Loucy (cell line): ENCODE results near the gene CAPN9.
"Not testable (repeated sequence)": the region's sequence is repeated elsewhere in the genome, so short reads cannot be mapped to it uniquely, and the experiment has no call there.

Experiments used
- H2AFZ ChIP-seq: fragments of 200-600 bp; sonication (generic); 2 replicates; pipeline ENCODE4 v1.6.0; 2016; ENCODE audit warnings: antibody characterized with exemption, mild to moderate bottlenecking, low read length, moderate library complexity
- H3F3A ChIP-seq: fragments of 200-600 bp; 2 replicates; pipeline ENCODE4 v1.6.0; 2016; ENCODE audit warnings: antibody characterized with exemption, low read depth, mild to moderate bottlenecking
- H3K27me3 ChIP-seq: fragments of 200-600 bp; sonication (generic); 2 replicates; pipeline ENCODE4 v1.6.1; 2014; ENCODE audit warnings: low read length, mild to moderate bottlenecking; ENCODE audit not compliant: insufficient read depth, poor library complexity, severe bottlenecking
- H3K36me3 ChIP-seq: fragments of 200-600 bp; sonication (generic); 2 replicates; pipeline ENCODE4 v1.6.1; 2016; ENCODE audit warnings: low read length; ENCODE audit not compliant: insufficient read depth
- H3K4me1 ChIP-seq: fragments of 200-600 bp; sonication (generic); 2 replicates; pipeline ENCODE4 v1.5.1; 2014; ENCODE audit warnings: low read length, mild to moderate bottlenecking; ENCODE audit not compliant: insufficient read depth, poor library complexity, severe bottlenecking
- H3K4me2 ChIP-seq: fragments of 200-600 bp; sonication (generic); 2 replicates; pipeline ENCODE4 v1.6.0; 2014; ENCODE audit warnings: antibody characterized with exemption, low read length, low read depth, mild to moderate bottlenecking; ENCODE audit not compliant: poor library complexity, severe bottlenecking
- H3K4me3 ChIP-seq: fragments of 200-600 bp; sonication (generic); 2 replicates; pipeline ENCODE4 v1.5.1; 2014; ENCODE audit warnings: low read length, mild to moderate bottlenecking, mixed read lengths; ENCODE audit not compliant: poor library complexity, severe bottlenecking
- H3K79me2 ChIP-seq: fragments of 200-600 bp; sonication (generic); 2 replicates; pipeline ENCODE4 v1.6.1; 2014; ENCODE audit warnings: low read length; ENCODE audit not compliant: insufficient read depth
- H3K9ac ChIP-seq: fragments of 200-600 bp; sonication (generic); 2 replicates; pipeline ENCODE4 v1.6.0; 2014; ENCODE audit warnings: mild to moderate bottlenecking, low read depth, low read length, moderate library complexity; ENCODE audit not compliant: poor library complexity, severe bottlenecking
- H3K9me2 ChIP-seq: fragments of 200-600 bp; sonication (generic); replicated peaks from 2 replicates; pipeline ENCODE4 v1.6.1; 2016; ENCODE audit warnings: low read depth, low read length, mixed read lengths
- H3K9me3 ChIP-seq: fragments of 200-600 bp; sonication (generic); 2 replicates; pipeline ENCODE4 v1.6.1; 2014; ENCODE audit warnings: mild to moderate bottlenecking, antibody characterized with exemption, low read length, low read depth; ENCODE audit not compliant: insufficient read depth
- H4K20me1 ChIP-seq: fragments of 200-600 bp; sonication (generic); 2 replicates; pipeline ENCODE4 v1.6.0; 2014; ENCODE audit warnings: antibody characterized with exemption, low read length, mild to moderate bottlenecking; ENCODE audit not compliant: insufficient read depth, poor library complexity, severe bottlenecking
- EZH2phosphoT487 ChIP-seq: fragments of 200-600 bp; IDR thresholded peaks from 2 replicates; pipeline ENCODE4 v1.6.1; 2018; ENCODE audit warnings: antibody characterized with exemption, mild to moderate bottlenecking, moderate library complexity, borderline replicate concordance
- TF ChIP-seq, protein P1 (sequence below): fragments of 200-600 bp; sonication (generic); conservative IDR thresholded peaks from 2 replicates; pipeline ENCODE4 v1.5.1; 2014; ENCODE audit warnings: mild to moderate bottlenecking, antibody characterized with exemption, low read length

CAPN9 gene

DNA sequence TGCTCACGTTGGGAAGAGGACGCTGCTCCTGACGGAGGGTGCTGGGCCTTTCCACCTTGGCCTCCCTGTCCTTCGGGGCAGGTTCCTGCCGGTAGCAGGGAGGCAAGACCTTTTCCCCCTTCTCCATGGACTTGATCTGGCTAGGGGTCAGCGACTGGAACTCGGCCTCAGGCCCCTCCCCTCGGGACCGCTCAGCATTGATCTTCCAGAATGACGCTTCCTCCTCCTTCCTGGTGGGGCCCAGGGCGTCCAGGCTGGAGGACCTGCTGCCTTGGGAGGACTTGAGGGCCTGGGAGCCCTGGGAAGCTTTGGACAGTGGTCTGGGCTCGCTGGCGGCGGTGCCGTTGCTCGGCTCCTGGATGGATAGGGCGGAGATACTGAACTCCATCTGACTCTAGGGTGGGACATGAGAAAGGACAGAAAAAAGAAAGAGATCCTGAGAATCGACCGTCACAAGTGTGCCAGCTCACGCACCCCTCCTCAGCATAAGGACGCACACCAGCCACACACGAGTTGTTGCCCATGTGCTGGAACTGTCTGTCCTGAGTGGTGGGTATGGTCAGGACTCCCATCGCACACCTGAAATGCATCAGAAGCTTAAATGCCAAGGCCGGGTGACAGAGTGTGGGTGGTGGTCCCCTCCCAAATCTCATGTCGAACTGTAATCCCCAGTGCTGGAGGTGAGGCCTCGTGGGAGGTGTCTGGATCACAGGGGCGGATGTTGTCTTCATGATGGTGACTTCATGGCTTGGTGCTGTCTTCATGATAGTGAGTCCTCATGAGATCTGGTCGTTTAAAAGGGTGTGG, 96.5 kb downstream of the CAPN9 start:
- Histone ChIP-seq H4K20me1 (no peaks in the 10 kb centered on the region), H3K4me2 (no peak overlapping the region), H3K36me3 (peaks cover 31% of the 10 kb centered on the region; the same call in 1 of the 2 replicates), H3K9me2 (no peaks in the 10 kb centered on the region), H2AFZ (no peak overlapping the region), H3K9me3 (no peaks in the 10 kb centered on the region), H3F3A (no peaks in the 10 kb centered on the region), H3K9ac (no peak overlapping the region), H3K79me2 (no peaks in the 10 kb centered on the region), H3K27me3 (no peaks in the 10 kb centered on the region), H3K4me1 (peaks cover 5% of the 10 kb centered on the region), H3K4me3 (no peak overlapping the region)
- TF ChIP-seq, protein P1, sequence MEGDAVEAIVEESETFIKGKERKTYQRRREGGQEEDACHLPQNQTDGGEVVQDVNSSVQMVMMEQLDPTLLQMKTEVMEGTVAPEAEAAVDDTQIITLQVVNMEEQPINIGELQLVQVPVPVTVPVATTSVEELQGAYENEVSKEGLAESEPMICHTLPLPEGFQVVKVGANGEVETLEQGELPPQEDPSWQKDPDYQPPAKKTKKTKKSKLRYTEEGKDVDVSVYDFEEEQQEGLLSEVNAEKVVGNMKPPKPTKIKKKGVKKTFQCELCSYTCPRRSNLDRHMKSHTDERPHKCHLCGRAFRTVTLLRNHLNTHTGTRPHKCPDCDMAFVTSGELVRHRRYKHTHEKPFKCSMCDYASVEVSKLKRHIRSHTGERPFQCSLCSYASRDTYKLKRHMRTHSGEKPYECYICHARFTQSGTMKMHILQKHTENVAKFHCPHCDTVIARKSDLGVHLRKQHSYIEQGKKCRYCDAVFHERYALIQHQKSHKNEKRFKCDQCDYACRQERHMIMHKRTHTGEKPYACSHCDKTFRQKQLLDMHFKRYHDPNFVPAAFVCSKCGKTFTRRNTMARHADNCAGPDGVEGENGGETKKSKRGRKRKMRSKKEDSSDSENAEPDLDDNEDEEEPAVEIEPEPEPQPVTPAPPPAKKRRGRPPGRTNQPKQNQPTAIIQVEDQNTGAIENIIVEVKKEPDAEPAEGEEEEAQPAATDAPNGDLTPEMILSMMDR, result no peak

GRCh38 chr1:230844561-230844960, 97.4 kb downstream of the CAPN9 start:
- Histone ChIP-seq H2AFZ (no peak overlapping the region), H3K4me3 (no peak overlapping the region), H3K9me3 (no peaks in the 10 kb centered on the region), H3K9ac (no peak overlapping the region), H3K4me2 (no peak overlapping the region), H3F3A (no peaks in the 10 kb centered on the region), H3K4me1 (peaks cover 5% of the 10 kb centered on the region), H3K27me3 (no peaks in the 10 kb centered on the region), H4K20me1 (no peaks in the 10 kb centered on the region), H3K9me2 (no peaks in the 10 kb centered on the region), H3K36me3 (peaks cover 26% of the 10 kb centered on the region; the same call in 1 of the 2 replicates), H3K79me2 (no peaks in the 10 kb centered on the region)
- TF ChIP-seq, protein P1, result no peak
- no peak for TF ChIP-seq EZH2phosphoT487

- not testable (repeated sequence) for H4K20me1 ChIP-seq, H3K79me2 ChIP-seq, H3K9me3 ChIP-seq, H3K27me3 ChIP-seq, H2AFZ ChIP-seq, H3K4me3 ChIP-seq, H3K9me2 ChIP-seq, H3F3A ChIP-seq, H3K4me1 ChIP-seq, H3K9ac ChIP-seq, H3K4me2 ChIP-seq
- peaks cover 24% of the 10 kb centered on the region; the same call in 1 of the 2 replicates for H3K36me3 ChIP-seq
Measured at GRCh38 chr1:230845184-230845583, 98.0 kb downstream of the CAPN9 start.

DNA sequence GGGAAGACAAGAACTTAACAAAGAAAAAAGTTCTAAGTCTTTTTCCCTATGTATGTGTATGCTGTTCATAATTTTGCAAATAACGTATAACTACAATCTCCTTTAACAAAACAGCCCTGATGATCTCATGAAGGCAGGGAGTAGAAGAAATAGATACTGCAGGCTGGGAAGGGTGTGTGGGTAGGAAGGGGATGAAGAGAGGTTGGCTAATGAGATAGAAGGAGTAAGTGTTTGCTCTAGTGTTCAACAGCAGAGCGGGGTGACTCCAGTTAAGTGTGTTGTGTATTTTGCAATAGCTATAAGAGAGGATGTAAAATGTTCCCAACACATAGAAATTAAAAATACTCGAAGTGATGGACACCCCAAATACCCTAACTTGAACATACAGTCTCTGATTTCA, 101.0 kb downstream of the CAPN9 start:
- no peaks in the 10 kb centered on the region for H3K9me3 ChIP-seq

More for the DNA sequence above, 101.0 kb downstream of the CAPN9 start:
- H3K79me2 ChIP-seq, result no peaks in the 10 kb centered on the region
- peaks cover 15% of the 10 kb centered on the region; the same call in 1 of the 2 replicates for H3K36me3 ChIP-seq
- TF ChIP-seq, protein P1, result no peak
- TF ChIP-seq EZH2phosphoT487, result no peak
- no peaks in the 10 kb centered on the region for H4K20me1 ChIP-seq
- H2AFZ ChIP-seq, result no peak overlapping the region
- no peaks in the 10 kb centered on the region for H3F3A ChIP-seq
- no peak overlapping the region for H3K4me3 ChIP-seq
- H3K9me2 ChIP-seq, result no peaks in the 10 kb centered on the region
- H3K9ac ChIP-seq, result no peak overlapping the region
- H3K27me3 ChIP-seq, result no peaks in the 10 kb centered on the region
- peaks cover 5% of the 10 kb centered on the region for H3K4me1 ChIP-seq
- no peak overlapping the region for H3K4me2 ChIP-seq
